OCI-LY1 (cell line): Measurements from ENCODE around the gene HLA-DMB.

Experiments
- CTCF ChIP-seq: fragments of 200-600 bp; sonication (generic), shearing (Covaris generic); IDR thresholded peaks from 2 replicates; pipeline ENCODE4 v1.5.1; 2017; ENCODE audit warnings: mild to moderate bottlenecking, antibody characterized with exemption, low read length, moderate library complexity, mixed read lengths
- EZH2 ChIP-seq: fragments of 200-600 bp; sonication (generic), shearing (Covaris generic); IDR thresholded peaks from 2 replicates; pipeline ENCODE4 v1.8.0; 2017; ENCODE audit warnings: borderline replicate concordance, mixed run types, mild to moderate bottlenecking, antibody characterized with exemption, low read length, moderate library complexity, mixed read lengths

GRCh38 chr6:32887616-32888015 lies 53.2 kb downstream of the HLA-DMB start:
- no peak for TF ChIP-seq CTCF
- no peak for TF ChIP-seq EZH2
